Measurements from ENCODE around the gene DHH. TPM values are rescaled to one million over a fixed set of nuclear protein-coding genes. Genes with fewer than 3 reads are reported as not detected.

DHH gene
- total and polyA plus RNA-seq, 9 of the 15 experiments (the other 6 are each of a cell fraction or from before 2014, with no cell fraction given), result 0.07 to 2.6 (median 0.54) TPM

DNA sequence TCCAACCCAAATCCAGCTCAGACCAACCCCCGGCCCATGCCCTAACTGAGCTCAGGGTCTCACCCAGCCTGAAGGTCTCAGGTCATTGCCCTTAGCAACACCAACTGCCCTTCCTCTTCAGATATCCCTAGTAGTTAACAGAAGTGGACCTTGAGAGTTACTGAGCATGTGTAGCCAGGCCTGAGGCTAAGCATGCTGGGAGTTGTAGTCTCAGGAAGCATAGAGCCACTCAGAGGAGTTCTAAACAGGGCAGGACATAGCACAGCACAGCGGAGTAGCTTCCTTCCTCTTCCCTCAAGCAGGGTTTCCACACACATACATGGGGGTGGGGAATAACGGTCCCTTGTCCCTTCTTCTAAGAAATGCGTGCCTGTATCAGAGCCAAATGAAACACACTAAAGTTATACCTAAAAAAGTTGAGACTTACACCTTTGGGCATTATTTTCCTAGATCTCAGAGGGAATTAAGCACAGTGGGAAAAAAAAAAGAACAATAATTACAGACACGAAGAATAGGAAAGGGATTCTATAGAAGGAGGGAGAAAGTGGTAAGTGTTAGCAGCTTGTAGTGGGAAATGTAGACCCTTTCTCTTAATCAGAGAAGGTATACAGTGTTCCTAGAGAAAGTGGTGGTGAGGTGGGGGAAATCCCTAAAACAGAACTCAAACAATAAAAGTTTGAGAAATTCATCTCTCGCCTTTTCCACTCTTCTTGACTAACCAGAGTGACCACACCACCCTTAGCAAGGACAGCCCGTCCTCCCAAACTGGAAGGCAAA lies 38.4 kb downstream of the DHH start (continued):
- no peak for TF ChIP-seq TEAD4 (IDR thresholded peaks at IDR 0.05; ENCODE audit: low read length)
- TF ChIP-seq TEAD4 (CRISPR knock-in tag; IDR thresholded peaks at IDR 0.05; ENCODE audit: borderline replicate concordance), result no peak
- TF ChIP-seq TOE1 (IDR thresholded peaks at IDR 0.05; ENCODE audit: borderline replicate concordance), result no peak
- TF ChIP-seq TOE1 (CRISPR knock-in tag; IDR thresholded peaks at IDR 0.05; ENCODE audit: borderline replicate concordance, low read depth), result no peak
- TF ChIP-seq ZBTB1 (CRISPR knock-in tag; IDR thresholded peaks at IDR 0.05; ENCODE audit: borderline replicate concordance, low read depth), result no peak
- TF ChIP-seq SMAD4 (CRISPR knock-in tag; conservative IDR thresholded peaks at IDR 0.05), result no peak
- no peak for TF ChIP-seq HLTF (IDR thresholded peaks at IDR 0.05)
- no peak for TF ChIP-seq TAL1 (IDR thresholded peaks at IDR 0.05)
- TF ChIP-seq SPI1 (IDR thresholded peaks at IDR 0.05; ENCODE audit: borderline replicate concordance, low read depth, low read length), result peak; percentile 1; the same call in 1 of the 2 replicates
- no peak for TF ChIP-seq CHCHD3 (CRISPR knock-in tag; IDR thresholded peaks at IDR 0.05)
- no peak for TF ChIP-seq U2AF1 (optimal IDR thresholded peaks at IDR 0.05; ENCODE audit: low read depth, low read length)
- no peak for TF ChIP-seq NCOR1 (IDR thresholded peaks at IDR 0.05)
- no peak for TF ChIP-seq ETV5 (CRISPR knock-in tag; IDR thresholded peaks at IDR 0.05; ENCODE audit: low read depth)
- TF ChIP-seq SMC3 (conservative IDR thresholded peaks at IDR 0.05; ENCODE audit: insufficient read depth, low read depth, low read length), result 0 out of 2 replicates have a peak, but pooled peaks have one; percentile 2
- no peak for TF ChIP-seq NCOA2 (IDR thresholded peaks at IDR 0.05; ENCODE audit: partially characterized antibody in 2 of 2)
- TF ChIP-seq NRF1 (conservative IDR thresholded peaks at IDR 0.05 in 1 of 2, IDR thresholded peaks at IDR 0.05 in 1 of 2), result peak; percentile 90 to 92
- peak; percentile 94 for TF ChIP-seq HCFC1 (IDR thresholded peaks at IDR 0.05; ENCODE audit: low read depth, low read length)
- no peak for TF ChIP-seq PTTG1 (tag; IDR thresholded peaks at IDR 0.05; ENCODE audit: low read depth)
- no peak for TF ChIP-seq HNRNPK (IDR thresholded peaks at IDR 0.05; ENCODE audit: low read depth, low read length, poor library complexity, severe bottlenecking)
- TF ChIP-seq ZNF224 (CRISPR knock-in tag; IDR thresholded peaks at IDR 0.05), result no peak
- no peak for TF ChIP-seq JUN (IDR thresholded peaks at IDR 0.05; ENCODE audit: borderline replicate concordance, low read depth, low read length)
- no peak for TF ChIP-seq JUN (CRISPR knock-in tag; IDR thresholded peaks at IDR 0.05; ENCODE audit: borderline replicate concordance)
- TF ChIP-seq MYBL2 (IDR thresholded peaks at IDR 0.05; ENCODE audit: low read depth), result no peak
- no peak for TF ChIP-seq MYBL2 (CRISPR knock-in tag; IDR thresholded peaks at IDR 0.05; ENCODE audit: borderline replicate concordance)
- no peak for TF ChIP-seq HEY1 (CRISPR knock-in tag; IDR thresholded peaks at IDR 0.05; ENCODE audit: borderline replicate concordance)
- TF ChIP-seq ZNF316 (IDR thresholded peaks at IDR 0.05), result no peak
- TF ChIP-seq, protein P1, sequence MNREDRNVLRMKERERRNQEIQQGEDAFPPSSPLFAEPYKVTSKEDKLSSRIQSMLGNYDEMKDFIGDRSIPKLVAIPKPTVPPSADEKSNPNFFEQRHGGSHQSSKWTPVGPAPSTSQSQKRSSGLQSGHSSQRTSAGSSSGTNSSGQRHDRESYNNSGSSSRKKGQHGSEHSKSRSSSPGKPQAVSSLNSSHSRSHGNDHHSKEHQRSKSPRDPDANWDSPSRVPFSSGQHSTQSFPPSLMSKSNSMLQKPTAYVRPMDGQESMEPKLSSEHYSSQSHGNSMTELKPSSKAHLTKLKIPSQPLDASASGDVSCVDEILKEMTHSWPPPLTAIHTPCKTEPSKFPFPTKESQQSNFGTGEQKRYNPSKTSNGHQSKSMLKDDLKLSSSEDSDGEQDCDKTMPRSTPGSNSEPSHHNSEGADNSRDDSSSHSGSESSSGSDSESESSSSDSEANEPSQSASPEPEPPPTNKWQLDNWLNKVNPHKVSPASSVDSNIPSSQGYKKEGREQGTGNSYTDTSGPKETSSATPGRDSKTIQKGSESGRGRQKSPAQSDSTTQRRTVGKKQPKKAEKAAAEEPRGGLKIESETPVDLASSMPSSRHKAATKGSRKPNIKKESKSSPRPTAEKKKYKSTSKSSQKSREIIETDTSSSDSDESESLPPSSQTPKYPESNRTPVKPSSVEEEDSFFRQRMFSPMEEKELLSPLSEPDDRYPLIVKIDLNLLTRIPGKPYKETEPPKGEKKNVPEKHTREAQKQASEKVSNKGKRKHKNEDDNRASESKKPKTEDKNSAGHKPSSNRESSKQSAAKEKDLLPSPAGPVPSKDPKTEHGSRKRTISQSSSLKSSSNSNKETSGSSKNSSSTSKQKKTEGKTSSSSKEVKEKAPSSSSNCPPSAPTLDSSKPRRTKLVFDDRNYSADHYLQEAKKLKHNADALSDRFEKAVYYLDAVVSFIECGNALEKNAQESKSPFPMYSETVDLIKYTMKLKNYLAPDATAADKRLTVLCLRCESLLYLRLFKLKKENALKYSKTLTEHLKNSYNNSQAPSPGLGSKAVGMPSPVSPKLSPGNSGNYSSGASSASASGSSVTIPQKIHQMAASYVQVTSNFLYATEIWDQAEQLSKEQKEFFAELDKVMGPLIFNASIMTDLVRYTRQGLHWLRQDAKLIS (CRISPR knock-in tag; IDR thresholded peaks at IDR 0.05), result no peak
- no peak for TF ChIP-seq PHF21A (IDR thresholded peaks at IDR 0.05; ENCODE audit: borderline replicate concordance, low read depth)
